ENCODE data around the gene ATXN7.

The ATXN7 gene

GRCh38 chr3:63940389-63940757 lies 76.7 kb downstream of the ATXN7 start:
- DNase-seq: no peak

GRCh38 chr3:63942528-63942927 lies 78.9 kb downstream of the ATXN7 start:
- no peak for DNase-seq

- no peak for DNase-seq
Observed at GRCh38 chr3:63943678-63944077, 80.0 kb downstream of the ATXN7 start.

GRCh38 chr3:63945558-63946096 lies 82.0 kb downstream of the ATXN7 start:
- DNase-seq: peak; percentile 4

GRCh38 chr3:63946753-63947152 lies 83.1 kb downstream of the ATXN7 start:
- DNase-seq: no peak

GRCh38 chr3:63947594-63947993 lies 83.9 kb downstream of the ATXN7 start:
- no peak for DNase-seq

GRCh38 chr3:63949005-63949404 lies 85.3 kb downstream of the ATXN7 start:
- no peak for DNase-seq

GRCh38 chr3:63950698-63951097 lies 87.0 kb downstream of the ATXN7 start:
- DNase-seq: no peak

GRCh38 chr3:63951492-63952247 lies 88.0 kb downstream of the ATXN7 start:
- no peak for DNase-seq

- no peak for DNase-seq
Observed at GRCh38 chr3:63952248-63952594, 88.6 kb downstream of the ATXN7 start.

- no peak for DNase-seq
Observed at GRCh38 chr3:63954182-63954581, 90.5 kb downstream of the ATXN7 start.

GRCh38 chr3:63955036-63955650 lies 91.5 kb downstream of the ATXN7 start:
- DNase-seq: no peak

- no peak for DNase-seq
Observed at GRCh38 chr3:63955830-63956545, 92.3 kb downstream of the ATXN7 start.

- DNase-seq: no peak
Observed at GRCh38 chr3:63959146-63959545, 95.5 kb downstream of the ATXN7 start.

- peak; percentile 63 for DNase-seq
Observed at GRCh38 chr3:63960048-63960711, 96.5 kb downstream of the ATXN7 start.

GRCh38 chr3:63961891-63962290 lies 98.2 kb downstream of the ATXN7 start:
- DNase-seq: peak; percentile 62

GRCh38 chr3:63963496-63963895 lies 99.8 kb downstream of the ATXN7 start:
- DNase-seq: no peak

GRCh38 chr3:63964681-63965485 lies 101.2 kb downstream of the ATXN7 start:
- no peak for DNase-seq

GRCh38 chr3:63966007-63966406 lies 102.3 kb downstream of the ATXN7 start:
- DNase-seq: no peak

- no peak for DNase-seq
Observed at GRCh38 chr3:63966871-63967270, 103.2 kb downstream of the ATXN7 start.

- no peak for DNase-seq
Observed at GRCh38 chr3:63967675-63968611, 104.3 kb downstream of the ATXN7 start.
